CD4-positive, alpha-beta T cell treated with Interleukin-17A for 1 hour (primary cell): Measurements from ENCODE around the gene HELZ.
"Not testable (repeated sequence)": the region's sequence is repeated elsewhere in the genome, so short reads cannot be mapped to it uniquely, and the experiment has no call there.

ENCODE experiments used
- DNase-seq: peaks from one replicate; pipeline ENCODE4 v3.0.0-alpha.2; 2020

The HELZ gene

GRCh38 chr17:67262435-67263117, 17.6 kb upstream of the HELZ start:
- no peak for DNase-seq

- no peak for DNase-seq
These were observed 15.4 kb upstream of the HELZ start for GRCh38 chr17:67260170-67260987.

- peak; percentile 58 for DNase-seq
These were observed 13.9 kb upstream of the HELZ start for GRCh38 chr17:67258821-67259468.

- DNase-seq: no peak
These were observed 11.2 kb upstream of the HELZ start for GRCh38 chr17:67256075-67256732.

- no peak for DNase-seq
These were observed 8.4 kb upstream of the HELZ start for GRCh38 chr17:67253384-67253783.

DNA sequence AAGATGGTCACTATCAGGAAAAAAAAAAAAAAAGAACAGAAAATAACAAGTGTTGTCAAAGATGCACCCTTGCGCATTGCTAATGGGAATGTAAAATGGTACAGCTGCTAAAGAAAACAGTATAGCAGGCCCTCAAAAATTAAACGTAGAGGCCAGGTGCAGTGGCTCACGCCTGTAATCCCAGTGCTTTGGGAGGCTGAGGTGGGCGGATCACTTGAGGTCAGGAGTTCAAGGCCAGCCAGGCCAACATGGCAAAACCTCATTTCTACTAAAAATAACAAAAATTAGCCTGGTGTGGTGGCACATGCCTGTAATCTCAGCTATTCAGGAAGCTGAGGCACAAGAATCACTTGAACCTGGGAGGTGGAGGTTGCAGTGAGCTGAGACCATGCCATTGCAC, 6.6 kb upstream of the HELZ start:
- not testable (repeated sequence) for DNase-seq

DNA sequence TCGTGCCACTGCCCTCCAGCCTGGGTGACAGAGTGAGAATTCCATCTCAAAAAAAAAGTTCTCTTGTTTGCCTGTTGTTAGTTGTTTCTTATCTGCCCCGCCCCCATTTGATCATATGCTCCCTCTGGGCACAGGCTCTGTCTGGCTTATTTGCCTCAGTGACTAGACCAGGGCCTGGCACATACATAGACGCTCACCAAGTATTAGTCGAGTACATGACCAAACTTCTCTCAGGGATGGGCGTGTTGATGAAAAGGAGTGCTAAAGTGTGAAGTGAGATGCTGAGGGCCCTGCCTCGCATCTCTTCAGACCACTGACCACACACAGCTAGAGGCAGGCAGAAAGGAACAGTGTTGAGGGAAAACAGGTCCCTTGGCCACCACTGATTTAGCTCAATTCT, 3.3 kb upstream of the HELZ start:
- DNase-seq: peak; percentile 3

- DNase-seq: no peak
These were observed 2.5 kb upstream of the HELZ start for GRCh38 chr17:67247416-67247900.

DNA sequence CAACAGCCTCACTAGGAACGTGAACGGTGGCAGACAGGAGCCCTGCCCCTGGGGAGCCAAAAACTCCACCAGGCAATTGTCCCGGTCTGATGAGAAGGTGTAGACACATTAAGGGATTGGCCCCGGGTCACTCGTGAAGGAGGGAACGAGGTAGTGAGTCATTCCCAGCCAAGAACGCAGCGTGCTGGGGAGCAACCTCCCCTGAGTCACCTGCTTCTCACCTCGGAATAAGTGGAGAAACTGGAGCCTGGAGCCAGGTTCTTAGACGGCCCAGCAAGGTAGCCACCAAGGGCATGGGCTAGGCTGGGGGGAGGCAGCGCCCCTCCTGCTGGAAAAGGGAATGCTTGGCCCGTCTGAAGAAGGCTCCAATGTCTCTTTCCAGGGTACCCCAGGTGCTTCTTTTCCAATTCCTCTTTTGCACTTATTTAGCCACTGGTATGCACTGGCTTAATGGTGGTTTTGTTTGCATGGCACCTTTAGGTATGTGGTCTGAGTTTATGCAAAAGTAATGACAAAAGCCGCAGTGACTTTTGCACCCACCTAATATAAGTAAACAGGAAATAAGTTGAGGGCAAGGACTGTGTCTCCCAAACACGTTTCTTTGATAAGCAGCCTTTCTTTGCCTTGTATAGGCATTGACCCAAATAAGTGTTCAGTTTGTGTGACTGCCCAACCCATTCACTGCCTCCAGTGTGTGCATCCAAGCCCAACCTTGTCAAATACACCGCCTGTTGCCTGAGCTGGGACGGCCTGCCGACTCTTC, 1.8 kb upstream of the HELZ start:
- DNase-seq: peak; percentile 70

DNA sequence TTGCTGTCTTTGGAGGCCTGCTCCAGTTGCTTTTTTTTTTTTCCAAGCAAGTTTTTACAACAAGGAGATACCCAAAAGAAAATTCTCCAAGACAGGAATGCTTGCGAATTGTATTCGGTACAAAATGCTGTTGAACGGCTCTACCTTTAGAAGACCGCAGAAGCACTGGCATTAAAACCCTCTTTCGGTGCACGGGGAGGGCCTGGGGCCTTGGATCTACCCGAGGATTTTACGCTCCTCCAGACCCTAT, 1.3 kb upstream of the HELZ start:
- no peak for DNase-seq

DNA sequence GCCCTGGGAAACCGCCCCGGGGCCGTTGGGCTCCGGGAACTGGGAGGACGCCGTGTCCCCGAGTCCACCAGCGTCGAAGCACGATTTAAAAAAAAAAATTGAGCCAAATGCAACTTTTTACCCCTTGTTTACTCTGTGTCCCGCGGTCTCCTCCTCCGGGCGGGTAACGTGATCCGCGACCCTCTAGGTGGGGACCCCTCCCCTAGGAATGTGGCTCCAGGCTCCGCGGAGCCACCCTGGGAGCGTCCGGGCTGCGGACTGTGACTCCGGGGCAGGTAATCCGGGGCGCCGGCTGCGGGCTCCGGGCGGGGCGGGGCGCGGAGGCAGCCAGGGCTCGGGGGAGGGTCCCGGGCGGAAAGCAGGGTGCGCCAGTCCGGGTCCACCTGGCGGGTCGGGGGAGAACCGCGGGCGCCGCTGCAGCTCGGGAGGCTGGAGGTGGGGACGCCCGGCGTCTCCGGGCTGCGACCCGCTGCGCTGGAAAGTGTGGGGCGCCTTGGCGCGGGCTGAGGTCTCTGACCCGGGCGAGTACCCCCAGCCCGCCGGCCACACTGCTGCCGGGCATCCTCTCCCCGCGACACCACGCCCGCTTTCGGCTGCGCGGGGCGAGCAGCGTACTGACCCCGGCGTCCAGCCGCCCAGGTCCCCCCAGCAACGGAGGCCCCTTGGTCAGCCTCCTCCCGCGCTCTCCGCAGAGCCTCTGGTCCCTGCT, 852 bp upstream of the HELZ start:
- DNase-seq: peak; percentile 53

DNA sequence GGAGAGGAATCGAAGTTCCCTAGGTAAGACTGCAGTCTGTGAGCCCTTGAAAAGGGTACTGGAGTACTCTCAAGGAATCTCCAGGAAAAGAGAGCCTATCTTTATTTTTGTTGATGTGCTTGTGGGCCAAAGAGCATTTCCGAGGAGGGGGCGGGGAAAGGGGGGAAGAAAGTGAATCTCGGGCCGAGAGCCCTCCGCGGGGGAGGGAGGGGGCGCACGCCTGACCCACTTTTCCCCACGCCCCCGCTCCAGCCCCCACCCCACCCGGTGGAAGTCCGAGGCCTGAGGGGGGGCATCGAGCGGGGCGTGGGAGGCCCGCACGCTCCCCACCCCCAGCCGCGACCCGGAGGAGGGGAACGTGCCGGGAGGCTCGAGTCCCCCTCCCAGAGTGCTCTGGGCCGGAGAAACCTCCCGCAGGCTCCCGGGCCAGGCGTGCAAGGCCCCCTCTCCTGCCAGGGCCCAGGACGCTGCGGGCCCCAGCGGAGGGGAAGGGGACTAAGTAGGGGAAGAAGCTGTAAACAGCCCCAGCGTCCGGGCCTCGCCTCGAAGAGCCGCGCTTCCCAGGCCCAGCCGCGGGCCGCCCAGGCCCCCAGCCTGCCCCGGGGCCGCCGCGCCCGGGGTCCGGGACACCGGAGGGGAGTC, 444 bp downstream of the HELZ start:
- peak; percentile 6 for DNase-seq

GRCh38 chr17:67243284-67243683, 1.7 kb downstream of the HELZ start:
- no peak for DNase-seq

DNA sequence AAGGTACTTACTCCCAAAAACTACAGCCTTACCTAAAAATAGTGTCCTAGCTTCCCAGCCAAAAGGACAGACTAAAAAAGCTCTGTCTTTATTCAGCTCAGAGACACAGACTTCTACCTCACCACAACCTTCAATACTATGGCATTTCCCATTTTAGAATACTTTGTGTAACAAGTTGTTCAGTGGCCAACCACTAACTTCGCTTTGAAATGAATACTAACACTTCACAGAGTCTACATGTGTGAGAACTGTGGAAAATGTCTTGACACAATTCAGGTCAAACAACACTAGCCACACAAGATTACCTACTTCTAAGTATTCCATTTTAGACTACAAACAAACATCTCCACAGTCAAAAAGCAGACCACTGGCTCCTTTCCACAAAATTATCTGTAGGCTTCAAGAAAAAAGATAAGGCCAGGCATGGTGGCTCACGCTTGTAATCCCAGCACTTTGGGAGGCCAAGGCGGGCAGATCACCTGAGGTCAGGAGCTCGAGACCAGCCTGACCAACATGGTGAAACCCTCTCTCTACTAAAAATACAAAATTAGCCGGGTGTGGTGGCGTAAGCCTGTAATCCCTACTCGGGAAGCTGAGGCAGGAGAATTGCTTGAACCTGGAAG, 3.2 kb downstream of the HELZ start:
- DNase-seq: no peak

DNA sequence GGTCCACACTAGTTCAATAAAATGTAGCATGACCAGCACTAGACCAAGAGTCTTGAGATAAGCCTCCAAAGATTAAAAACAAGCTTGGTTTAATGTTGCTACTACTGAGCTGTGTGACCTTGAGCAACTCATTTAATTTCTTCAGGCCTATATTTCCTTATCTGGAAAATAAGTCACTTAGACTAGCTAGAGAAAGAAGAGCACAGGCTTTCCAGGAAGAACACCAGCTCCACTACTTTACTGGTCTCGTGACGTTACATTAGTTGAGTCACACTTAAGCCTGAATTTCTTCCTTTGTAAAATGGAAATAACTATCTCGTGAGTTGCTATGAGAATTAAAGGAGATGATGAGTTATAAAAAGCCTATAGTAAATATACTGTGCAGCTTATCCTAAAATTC, 5.4 kb downstream of the HELZ start:
- DNase-seq: no peak

DNA sequence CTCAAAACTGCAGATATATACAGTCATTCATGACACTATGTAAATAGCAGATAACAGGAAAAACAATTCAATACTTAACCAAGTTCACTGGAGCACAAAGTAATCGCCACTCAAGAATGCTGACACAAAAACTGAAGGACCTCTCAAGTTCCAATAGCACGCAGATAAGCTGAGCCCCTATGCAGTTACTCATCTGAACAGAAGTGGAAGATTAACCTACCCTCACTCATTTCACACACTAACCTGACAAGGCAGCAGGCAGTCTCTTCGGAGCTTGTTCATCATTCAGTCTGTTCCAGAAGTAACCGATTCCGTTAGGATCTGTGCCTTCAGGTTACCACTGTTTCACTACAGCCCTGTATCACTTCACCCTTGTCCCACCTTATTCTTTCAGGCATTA, 6.0 kb downstream of the HELZ start:
- DNase-seq: no peak

DNA sequence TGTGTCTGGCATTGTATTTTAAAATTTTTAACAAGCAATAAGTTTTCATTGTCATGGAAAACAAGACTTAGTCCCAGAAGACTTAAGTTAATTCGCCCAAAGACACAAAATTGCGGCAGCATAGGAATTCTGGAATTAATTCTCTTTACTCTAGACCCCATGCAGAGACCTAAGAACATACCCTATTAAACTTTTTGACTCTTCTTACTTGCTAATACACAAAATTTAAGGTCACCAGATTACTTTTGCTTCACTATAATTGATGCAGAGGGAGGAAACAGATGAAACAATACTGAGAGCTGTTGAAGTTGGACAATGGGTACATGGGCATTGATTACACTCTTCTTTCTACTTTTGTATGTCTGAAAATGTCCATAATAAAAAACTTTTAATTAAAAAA, 12.6 kb downstream of the HELZ start:
- DNase-seq: no peak

GRCh38 chr17:67229109-67229955, 15.7 kb downstream of the HELZ start:
- DNase-seq: no peak

DNA sequence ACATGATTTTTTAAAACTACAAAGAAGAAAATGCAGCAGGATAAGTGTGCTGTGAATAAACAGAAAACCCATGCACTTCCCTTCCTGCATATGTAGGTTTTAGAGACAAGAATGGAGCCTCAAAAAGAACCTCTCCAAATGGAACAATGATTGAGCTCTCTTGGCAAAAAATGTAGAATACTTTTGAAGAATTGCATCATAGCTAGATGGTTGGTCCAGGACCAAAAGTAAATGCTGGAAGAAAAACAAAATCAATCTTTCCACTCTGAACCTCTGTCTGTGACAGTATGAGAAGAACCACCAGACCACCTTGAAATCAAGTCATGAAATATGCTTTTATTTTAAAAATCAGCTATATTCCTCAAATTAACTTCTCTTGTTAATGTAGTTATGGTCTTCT, 17.5 kb downstream of the HELZ start:
- no peak for DNase-seq

- DNase-seq: no peak
These were observed 19.7 kb downstream of the HELZ start for GRCh38 chr17:67225316-67225715.
